Measurements from ENCODE around the gene DCK.

DNA sequence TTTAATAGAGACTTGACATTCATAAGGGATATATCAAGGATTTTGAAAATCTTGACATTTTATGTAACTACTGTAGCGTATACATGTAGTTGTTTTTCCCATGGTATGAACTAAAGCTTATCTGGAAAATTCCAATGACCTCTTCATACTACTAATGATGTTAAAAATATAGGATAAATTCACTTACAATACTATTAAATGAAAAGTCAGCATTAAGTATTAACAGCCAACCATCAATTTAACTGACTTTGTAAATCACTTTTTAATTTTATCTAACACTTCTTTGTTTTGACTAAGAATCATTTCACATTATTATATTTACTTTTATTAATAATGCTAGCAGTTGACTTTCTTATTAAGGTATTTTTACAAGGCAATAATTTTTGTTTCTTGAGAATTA is 34.2 kb downstream of the DCK start:
- TF ChIP-seq, protein P1, sequence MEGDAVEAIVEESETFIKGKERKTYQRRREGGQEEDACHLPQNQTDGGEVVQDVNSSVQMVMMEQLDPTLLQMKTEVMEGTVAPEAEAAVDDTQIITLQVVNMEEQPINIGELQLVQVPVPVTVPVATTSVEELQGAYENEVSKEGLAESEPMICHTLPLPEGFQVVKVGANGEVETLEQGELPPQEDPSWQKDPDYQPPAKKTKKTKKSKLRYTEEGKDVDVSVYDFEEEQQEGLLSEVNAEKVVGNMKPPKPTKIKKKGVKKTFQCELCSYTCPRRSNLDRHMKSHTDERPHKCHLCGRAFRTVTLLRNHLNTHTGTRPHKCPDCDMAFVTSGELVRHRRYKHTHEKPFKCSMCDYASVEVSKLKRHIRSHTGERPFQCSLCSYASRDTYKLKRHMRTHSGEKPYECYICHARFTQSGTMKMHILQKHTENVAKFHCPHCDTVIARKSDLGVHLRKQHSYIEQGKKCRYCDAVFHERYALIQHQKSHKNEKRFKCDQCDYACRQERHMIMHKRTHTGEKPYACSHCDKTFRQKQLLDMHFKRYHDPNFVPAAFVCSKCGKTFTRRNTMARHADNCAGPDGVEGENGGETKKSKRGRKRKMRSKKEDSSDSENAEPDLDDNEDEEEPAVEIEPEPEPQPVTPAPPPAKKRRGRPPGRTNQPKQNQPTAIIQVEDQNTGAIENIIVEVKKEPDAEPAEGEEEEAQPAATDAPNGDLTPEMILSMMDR (IDR thresholded peaks at IDR 0.05): no peak
- TF ChIP-seq POLR2A (IDR thresholded peaks at IDR 0.05): no peak

Measured in body of pancreas (tissue), 4 donors.